Caco-2 (cell line): ENCODE measurements around the gene INPP5E. TPM values are rescaled to one million over a fixed set of nuclear protein-coding genes. Genes with fewer than 3 reads are reported as not detected.
"Not testable (repeated sequence)": the region's sequence is repeated elsewhere in the genome, so short reads cannot be mapped to it uniquely, and the experiment has no call there.

ENCODE experiments used
- BruUV-seq: library from RNA; stranded (reverse); fragments of 400-500 nt; replicated peaks from 2 replicates; lab custom pipeline; 2021; lab: Mats Ljungman, UMichigan
- CTCF ChIA-PET: fragments of 300-600 bp; sonication (Branson Sonifier 250); formaldehyde crosslinking; loops from one replicate; lab custom pipeline; 2022; ENCODE audit warnings: antibody characterized with exemption; lab: Charles Lee
- POLR2A ChIA-PET: fragments of 300-600 bp; sonication (Branson Sonifier 250); formaldehyde crosslinking; loops from one replicate; lab custom pipeline; 2022; ENCODE audit warnings: antibody characterized with exemption; lab: Charles Lee
- DNase-seq, 2 experiments: peaks; one replicate each; pipeline versions ENCODE4 v3.0.0 to v3.0.0-alpha.2; 2020 to 2022
- H3K27me3 ChIP-seq: replicated peaks from 2 replicates; pipeline ENCODE4 v1.6.0; 2011; ENCODE audit warnings: low read length; ENCODE audit not compliant: control insufficient read depth, insufficient read depth
- H3K36me3 ChIP-seq: 2 replicates; pipeline ENCODE4 v1.5.1; 2011; ENCODE audit warnings: low read length; ENCODE audit not compliant: control insufficient read depth, insufficient read depth
- H3K4me1 ChIP-seq: fragments of 250-450 bp; sonication (Bioruptor Pico); 2 replicates; pipeline ENCODE4 v1.5.1; 2020; ENCODE audit warnings: mild to moderate bottlenecking
- H3K4me3 ChIP-seq: 2 replicates; pipeline ENCODE4 v1.5.1; 2011; ENCODE audit warnings: low read depth, mild to moderate bottlenecking, control low read depth, low read length
- H3K9me3 ChIP-seq: fragments of 250-450 bp; sonication (Bioruptor Pico); 2 replicates; pipeline ENCODE4 v1.5.1; 2020; ENCODE audit warnings: mild to moderate bottlenecking, moderate library complexity
- H3K27ac Mint-ChIP-seq: one replicate; pipeline ENCODE4 v1.8.0; 2022; ENCODE audit warnings: mixed read lengths; ENCODE audit not compliant: unreplicated experiment
- H3K27me3 Mint-ChIP-seq: one replicate; pipeline ENCODE4 v1.8.0; 2022; ENCODE audit warnings: mixed read lengths; ENCODE audit not compliant: insufficient read depth, unreplicated experiment
- H3K36me3 Mint-ChIP-seq: one replicate; pipeline ENCODE4 v1.8.0; 2022; ENCODE audit warnings: mild to moderate bottlenecking, mixed read lengths; ENCODE audit not compliant: insufficient read depth, unreplicated experiment
- H3K4me1 Mint-ChIP-seq: one replicate; pipeline ENCODE4 v1.8.0; 2022; ENCODE audit warnings: low read depth, mixed read lengths; ENCODE audit not compliant: unreplicated experiment
- H3K4me3 Mint-ChIP-seq: one replicate; pipeline ENCODE4 v1.8.0; 2022; ENCODE audit warnings: mild to moderate bottlenecking, moderate library complexity, mixed read lengths; ENCODE audit not compliant: unreplicated experiment
- H3K9me3 Mint-ChIP-seq: one replicate; pipeline ENCODE4 v1.8.0; 2022; ENCODE audit warnings: mixed read lengths; ENCODE audit not compliant: unreplicated experiment
- CTCF ChIP-seq, 2 experiments: fragments of 200-600 bp in 1 of 2; IDR thresholded peaks; 1 replicate in 1 of 2; 2 replicates in 1 of 2; pipeline versions ENCODE4 v1.5.1 to v1.8.0; 2011 to 2022; ENCODE audit warnings: antibody characterized with exemption in 1 of 2, control low read depth in 1 of 2, inconsistent platforms in 1 of 2, low read depth in 1 of 2, low read length in 1 of 2, mild to moderate bottlenecking in 1 of 2, moderate library complexity in 1 of 2; ENCODE audit not compliant: insufficient read depth in 1 of 2, severe bottlenecking in 1 of 2, unreplicated experiment in 1 of 2
- intact Hi-C: fragments of 100-400 bp; cut with micrococcal nuclease; formaldehyde crosslinking; loops from one replicate; pipeline ENCODE4 v1.10.0; 2022; ENCODE audit not compliant: unreplicated experiment
- total RNA-seq: library from RNA; stranded (reverse); gene quantifications from 2 replicates; pipeline ENCODE4 v1.2.3, GENCODE V29; 2022

Gene INPP5E
- total RNA-seq, 1 experiment from 2014 or later = 18.6 TPM

DNA sequence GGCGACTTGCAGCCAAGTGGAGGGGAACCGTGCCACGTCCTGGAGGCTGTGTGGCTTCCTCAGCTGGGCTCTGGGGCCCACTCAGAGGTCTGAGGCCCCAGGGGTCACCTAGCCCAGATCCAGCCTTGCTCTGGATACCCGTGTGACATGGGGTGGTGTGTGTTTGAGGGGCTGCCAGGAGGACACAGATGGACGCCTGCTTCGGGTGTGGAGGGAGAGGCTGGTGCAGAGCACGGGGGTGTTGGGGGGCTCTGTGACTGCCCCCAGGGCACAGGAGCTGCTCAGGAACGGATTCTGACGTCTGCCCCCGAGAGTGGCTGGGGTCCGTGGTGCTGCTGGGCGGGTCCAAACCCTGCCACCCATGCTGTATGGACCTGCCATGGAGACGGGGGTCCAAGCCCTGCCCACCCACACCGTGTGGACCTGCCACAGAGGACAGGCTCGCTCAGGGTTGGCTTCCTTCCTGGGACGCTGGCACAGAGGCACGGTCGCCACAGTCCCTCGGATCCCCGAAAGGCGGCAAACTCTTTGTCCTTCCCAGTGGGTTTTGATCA is 10.5 kb downstream of the INPP5E start:
- CTCF ChIA-PET = no interaction called here
- Mint-ChIP-seq H3K9me3 (no peaks in the 10 kb centered on the region), H3K4me1 (no peaks in the 10 kb centered on the region), H3K27me3 (no peaks in the 10 kb centered on the region), H3K27ac (no peak overlapping the region), H3K4me3 (no peak overlapping the region), H3K36me3 (peaks cover 58% of the 10 kb centered on the region)
- POLR2A ChIA-PET = interaction anchor here (0.6 kb wide), 1 partner anchor 36 kb away, joined by 3 read pairs; no protein-coding TSS in a partner anchor
- Histone ChIP-seq H3K27me3 (no peaks in the 10 kb centered on the region), H3K4me1 (no peaks in the 10 kb centered on the region), H3K36me3 (peaks cover 2% of the 10 kb centered on the region; the same call in 1 of the 2 replicates), H3K9me3 (no peaks in the 10 kb centered on the region), H3K4me3 (no peak overlapping the region)
- no peak for DNase-seq
- TSS peak; percentile 32 for BruUV-seq
- intact Hi-C loops = no loop called here
- no peak for TF ChIP-seq CTCF (IDR thresholded peaks at IDR 0.05; ENCODE audit: insufficient read depth in 1 of 2, low read depth in 1 of 2, low read length in 1 of 2, severe bottlenecking in 1 of 2, unreplicated experiment in 1 of 2)

GRCh38 chr9:136426787-136427186 is 12.9 kb downstream of the INPP5E start:
- Histone ChIP-seq H3K4me1 (no peaks in the 10 kb centered on the region), H3K9me3 (no peaks in the 10 kb centered on the region), H3K4me3 (no peak overlapping the region), H3K27me3 (no peaks in the 10 kb centered on the region), H3K36me3 (peaks cover 2% of the 10 kb centered on the region; the same call in 1 of the 2 replicates)
- BruUV-seq = no TSS peak
- Mint-ChIP-seq H3K36me3 (peaks cover 73% of the 10 kb centered on the region), H3K9me3 (no peaks in the 10 kb centered on the region), H3K27ac (no peak overlapping the region), H3K4me3 (no peak overlapping the region), H3K4me1 (no peaks in the 10 kb centered on the region), H3K27me3 (no peaks in the 10 kb centered on the region)
- POLR2A ChIA-PET = interaction anchor here (0.6 kb wide), 1 partner anchor 258 kb away, joined by 19 read pairs; no protein-coding TSS in a partner anchor
- CTCF ChIA-PET = interaction anchor here (0.6 kb wide), 1 partner anchor 20 kb away, joined by 3 read pairs; no protein-coding TSS in a partner anchor
- intact Hi-C loops = no loop called here
- no peak for DNase-seq
- TF ChIP-seq CTCF (IDR thresholded peaks at IDR 0.05; ENCODE audit: insufficient read depth in 1 of 2, low read depth in 1 of 2, low read length in 1 of 2, severe bottlenecking in 1 of 2, unreplicated experiment in 1 of 2) = no peak

DNA sequence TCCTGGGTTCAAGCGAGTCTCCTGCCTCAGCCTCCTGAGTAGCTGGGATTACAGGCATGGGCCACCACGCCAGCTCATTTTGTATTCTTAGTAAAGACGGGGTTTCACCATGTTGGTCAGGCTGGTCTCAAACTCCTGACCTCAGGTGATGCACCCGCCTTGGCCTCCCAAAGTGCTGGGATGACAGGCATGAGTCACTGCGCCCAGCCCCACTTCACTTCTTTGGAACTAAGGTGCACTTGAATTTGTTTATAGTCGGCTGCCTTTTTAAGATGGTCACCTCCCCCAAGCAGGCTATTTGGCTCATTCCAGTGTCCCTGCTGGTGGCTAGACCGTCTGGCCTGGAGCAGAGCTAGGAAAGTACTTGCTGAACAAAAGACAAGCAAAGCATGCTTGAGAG is 14.3 kb downstream of the INPP5E start:
- H3K36me3 Mint-ChIP-seq = peaks cover 83% of the 10 kb centered on the region

More for the DNA sequence above, 14.3 kb downstream of the INPP5E start:
- intact Hi-C loops, H3K27me3 ChIP-seq, H3K27me3 Mint-ChIP-seq, H3K27ac Mint-ChIP-seq, POLR2A ChIA-PET, H3K36me3 ChIP-seq, DNase-seq, H3K9me3 ChIP-seq, H3K4me1 Mint-ChIP-seq, H3K9me3 Mint-ChIP-seq, BruUV-seq, H3K4me3 ChIP-seq, H3K4me3 Mint-ChIP-seq, H3K4me1 ChIP-seq: not testable (repeated sequence)
- CTCF ChIA-PET = interaction anchor here (0.7 kb wide), 1 partner anchor 659 kb away, joined by 3 read pairs; no protein-coding TSS in a partner anchor
